Measurements from ENCODE around the gene MAN1A2.
"Not testable (repeated sequence)": the region's sequence is repeated elsewhere in the genome, so short reads cannot be mapped to it uniquely, and the experiment has no call there.

MAN1A2 gene

DNA sequence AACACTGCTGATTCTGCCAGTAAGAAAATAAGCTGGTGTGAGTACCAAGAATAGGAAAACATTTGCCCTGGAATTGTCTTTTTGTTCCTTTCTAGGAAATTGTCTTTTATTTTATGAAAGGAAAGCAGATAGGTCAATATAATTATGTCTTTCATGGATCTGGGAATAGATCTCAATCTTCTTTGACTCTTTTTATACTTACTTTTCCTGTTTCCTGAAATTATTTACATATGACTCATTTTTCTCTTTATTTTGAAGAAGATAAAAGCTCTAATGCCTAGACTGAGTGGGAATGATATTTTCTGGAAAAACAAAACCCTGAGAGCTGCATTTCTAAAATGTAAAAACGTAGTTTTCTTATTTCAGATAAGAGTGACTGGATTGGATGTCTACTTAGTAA is 100.1 kb downstream of the MAN1A2 start:
- no peak for DNase-seq
- Mint-ChIP-seq H3K27ac (no peak overlapping the region), H3K4me1 (ENCODE audit: low read depth) (no peaks in the 10 kb centered on the region)

DNA sequence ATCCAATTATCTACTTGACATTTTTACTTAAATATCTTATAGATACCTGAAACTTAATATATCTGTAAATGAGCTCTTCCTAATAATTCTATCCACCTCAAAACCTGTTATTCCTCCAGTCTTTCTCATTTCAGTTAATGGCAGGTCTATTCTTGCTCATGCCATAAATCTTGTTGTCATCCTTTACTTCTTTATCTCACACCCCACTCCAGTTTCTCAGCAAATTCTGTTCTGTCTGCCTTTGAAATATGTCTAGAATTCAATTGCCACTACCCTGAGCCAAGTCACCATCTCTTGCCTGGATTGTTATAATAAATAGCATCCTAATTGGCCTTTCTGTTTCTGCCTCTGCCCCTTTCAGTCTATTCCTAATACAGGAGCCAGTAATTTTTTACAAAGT is 105.8 kb downstream of the MAN1A2 start:
- no peaks in the 10 kb centered on the region for H3K4me1 Mint-ChIP-seq (ENCODE audit: low read depth)
- no peaks in the 10 kb centered on the region for H3K27me3 Mint-ChIP-seq
- H3K9me3 Mint-ChIP-seq: peaks cover 5% of the 10 kb centered on the region
- H3K27ac Mint-ChIP-seq: no peak overlapping the region
- H3K36me3 Mint-ChIP-seq (ENCODE audit: low read depth): peaks cover 57% of the 10 kb centered on the region
- H3K4me3 Mint-ChIP-seq: no peak overlapping the region
- DNase-seq: no peak

More for the DNA sequence above, 100.1 kb downstream of the MAN1A2 start:
- Mint-ChIP-seq H3K4me3 (no peak overlapping the region), H3K9me3 (no peaks in the 10 kb centered on the region), H3K27me3 (no peaks in the 10 kb centered on the region), H3K36me3 (ENCODE audit: low read depth) (peaks cover 57% of the 10 kb centered on the region)

DNA sequence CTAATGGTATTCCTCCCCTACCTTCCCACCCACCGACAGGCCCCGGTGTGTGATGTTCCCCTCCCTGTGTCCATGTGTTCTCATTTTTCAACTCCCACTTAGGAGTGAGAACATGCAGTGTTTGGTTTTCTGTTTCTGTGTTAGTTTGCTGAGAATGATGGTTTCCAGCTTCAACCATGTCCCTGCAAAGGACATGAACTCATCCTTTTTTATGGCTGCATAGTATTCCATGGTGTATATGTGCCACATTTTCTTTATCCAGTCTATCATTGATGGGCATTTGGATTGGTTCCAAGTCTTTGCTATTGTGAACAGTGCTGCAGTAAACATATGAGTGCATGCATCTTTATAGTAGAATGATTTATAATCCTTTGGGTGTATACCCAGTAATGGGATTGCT is 108.2 kb downstream of the MAN1A2 start:
- H3K4me3 Mint-ChIP-seq; H3K4me1 Mint-ChIP-seq (ENCODE audit: low read depth); H3K27ac Mint-ChIP-seq; H3K9me3 Mint-ChIP-seq; H3K27me3 Mint-ChIP-seq; DNase-seq: not testable (repeated sequence)
- H3K36me3 Mint-ChIP-seq (ENCODE audit: low read depth): peaks cover 52% of the 10 kb centered on the region

DNA sequence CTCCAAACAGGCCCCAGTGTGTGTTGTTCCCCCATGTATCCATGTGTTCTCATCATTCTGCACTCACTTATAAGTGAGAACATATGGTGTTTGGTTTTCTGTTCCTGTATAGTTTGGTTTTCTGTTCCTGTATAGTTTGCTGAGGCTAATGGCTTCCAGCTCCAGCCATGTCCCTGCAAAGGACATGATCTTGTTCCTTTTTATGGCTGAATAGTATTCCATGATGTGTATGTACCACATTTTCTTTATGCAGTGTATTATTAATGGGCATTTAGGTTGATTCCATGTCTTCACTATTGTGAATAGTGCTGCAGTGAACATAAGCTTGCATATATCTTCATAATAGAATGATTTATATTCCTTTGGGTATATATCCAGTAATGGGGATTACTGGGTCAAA is 111.8 kb downstream of the MAN1A2 start:
- Mint-ChIP-seq H3K4me3 (no peak overlapping the region), H3K27me3 (no peaks in the 10 kb centered on the region), H3K9me3 (peaks cover 7% of the 10 kb centered on the region), H3K27ac (no peak overlapping the region), H3K36me3 (ENCODE audit: low read depth) (peaks cover 75% of the 10 kb centered on the region), H3K4me1 (ENCODE audit: low read depth) (no peaks in the 10 kb centered on the region)
- no peak for DNase-seq

DNA sequence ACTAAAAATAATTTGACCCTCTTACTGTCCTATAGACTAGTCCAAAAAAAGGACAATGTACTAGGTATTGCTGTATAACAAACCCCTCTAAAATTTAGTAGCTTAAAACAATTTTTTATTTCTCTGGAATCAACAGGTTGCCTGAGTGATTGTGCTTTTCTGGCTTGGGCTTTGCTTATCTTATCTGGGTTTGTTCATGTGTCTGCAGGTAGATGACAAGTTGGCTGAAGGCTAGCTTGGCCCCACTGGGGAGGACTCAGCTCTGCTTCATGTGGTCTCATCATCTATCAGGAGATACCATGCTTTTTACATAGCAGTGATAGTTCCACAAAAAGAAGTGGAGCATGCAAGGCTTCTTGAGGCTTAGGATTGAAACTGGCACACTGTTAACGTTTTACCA is 114.2 kb downstream of the MAN1A2 start:
- no peaks in the 10 kb centered on the region for H3K27me3 Mint-ChIP-seq
- H3K4me1 Mint-ChIP-seq (ENCODE audit: low read depth): no peaks in the 10 kb centered on the region
- peaks cover 2% of the 10 kb centered on the region for H3K9me3 Mint-ChIP-seq
- H3K27ac Mint-ChIP-seq: no peak overlapping the region
- H3K36me3 Mint-ChIP-seq (ENCODE audit: low read depth): peaks cover 58% of the 10 kb centered on the region
- no peak for DNase-seq
- H3K4me3 Mint-ChIP-seq: no peak overlapping the region

DNA sequence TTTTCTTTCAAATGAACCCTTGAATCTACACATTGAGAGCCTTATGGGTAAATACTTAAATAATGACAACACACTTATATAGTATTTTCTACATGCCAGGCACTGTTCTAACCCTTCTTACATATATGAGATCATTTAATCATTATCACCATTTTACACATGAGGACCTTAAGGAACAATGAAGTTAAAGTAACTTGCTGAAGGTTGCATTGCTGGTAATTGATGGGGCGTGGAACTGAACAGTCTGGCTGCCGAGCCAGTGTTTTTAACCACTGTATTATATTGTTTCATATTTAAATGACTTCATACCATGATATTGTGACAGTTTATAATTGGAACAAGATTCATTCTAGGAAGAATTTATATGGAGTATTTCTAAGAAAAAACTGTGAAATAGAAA is 126.7 kb downstream of the MAN1A2 start:
- Mint-ChIP-seq H3K27ac (no peak overlapping the region), H3K27me3 (no peaks in the 10 kb centered on the region), H3K4me3 (no peak overlapping the region), H3K9me3 (no peaks in the 10 kb centered on the region), H3K4me1 (ENCODE audit: low read depth) (no peaks in the 10 kb centered on the region), H3K36me3 (ENCODE audit: low read depth) (peaks cover 22% of the 10 kb centered on the region)
- DNase-seq: no peak

DNA sequence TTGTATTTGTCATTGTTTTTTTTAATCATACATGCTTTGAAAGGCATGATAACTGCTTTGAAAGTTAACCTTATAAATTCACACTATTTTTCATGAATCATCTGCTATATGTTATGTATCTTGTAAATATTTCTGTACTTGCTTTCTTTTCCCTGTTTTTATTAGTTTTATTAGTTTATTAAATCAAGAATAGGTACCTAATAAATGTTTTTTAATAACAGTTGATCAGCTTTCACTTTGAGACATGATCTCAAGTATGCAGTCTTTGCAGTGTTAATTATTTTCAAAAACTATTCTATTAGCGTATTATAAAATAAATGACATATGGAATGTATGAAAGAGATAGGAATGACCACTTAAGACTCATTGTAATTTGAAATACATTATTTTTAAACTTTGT is 127.8 kb downstream of the MAN1A2 start:
- no peak overlapping the region for H3K4me3 Mint-ChIP-seq
- peaks cover 28% of the 10 kb centered on the region for H3K36me3 Mint-ChIP-seq (ENCODE audit: low read depth)

DNA sequence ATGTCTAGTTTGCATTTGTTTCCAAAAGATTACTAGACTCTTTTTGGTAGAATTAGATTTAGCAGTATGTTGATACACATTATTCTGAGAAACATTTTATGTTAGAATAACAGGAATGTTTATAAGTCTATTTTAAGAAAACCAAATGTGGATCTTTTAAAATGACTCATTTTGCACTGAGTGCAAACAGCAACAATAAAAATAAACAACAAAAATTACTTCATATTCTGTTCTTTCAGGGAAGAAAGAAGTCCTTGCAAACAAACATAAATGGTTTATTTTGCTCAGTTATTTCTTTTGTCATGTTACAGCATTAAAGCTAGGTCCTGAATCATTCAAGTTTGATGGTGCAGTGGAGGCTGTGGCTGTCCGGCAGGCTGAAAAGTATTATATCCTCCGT is 131.8 kb downstream of the MAN1A2 start:
- Mint-ChIP-seq H3K4me3 (no peak overlapping the region), H3K36me3 (ENCODE audit: low read depth) (peaks cover 41% of the 10 kb centered on the region), H3K27me3 (no peaks in the 10 kb centered on the region), H3K27ac (no peak overlapping the region), H3K4me1 (ENCODE audit: low read depth) (no peaks in the 10 kb centered on the region), H3K9me3 (no peaks in the 10 kb centered on the region)
- no peak for DNase-seq

More for the DNA sequence above, 127.8 kb downstream of the MAN1A2 start:
- Mint-ChIP-seq H3K27ac (no peak overlapping the region), H3K27me3 (no peaks in the 10 kb centered on the region), H3K4me1 (ENCODE audit: low read depth) (no peaks in the 10 kb centered on the region), H3K9me3 (no peaks in the 10 kb centered on the region)
- no peak for DNase-seq

DNA sequence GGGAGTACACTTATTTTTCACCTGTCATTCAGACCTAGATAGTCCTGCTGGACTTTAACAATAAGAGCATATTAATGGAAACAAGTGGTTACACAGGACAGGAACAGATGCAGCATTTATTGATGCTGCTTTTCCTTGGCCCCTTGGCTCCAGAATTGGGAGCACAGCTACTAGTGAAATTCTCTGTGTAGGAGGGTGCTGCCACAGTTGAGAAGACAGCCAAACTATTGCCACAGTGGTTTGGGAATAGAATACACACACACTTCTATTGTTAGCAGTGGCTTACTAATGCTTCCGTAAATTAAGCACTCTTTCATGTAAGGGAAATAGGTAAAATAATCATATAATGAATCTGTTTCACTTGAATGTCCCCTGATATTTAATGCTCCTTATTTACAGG is 133.3 kb downstream of the MAN1A2 start:
- Mint-ChIP-seq H3K27me3 (no peaks in the 10 kb centered on the region), H3K4me3 (no peak overlapping the region), H3K27ac (no peak overlapping the region), H3K4me1 (ENCODE audit: low read depth) (no peaks in the 10 kb centered on the region), H3K36me3 (ENCODE audit: low read depth) (peaks cover 55% of the 10 kb centered on the region), H3K9me3 (no peaks in the 10 kb centered on the region)
- DNase-seq: no peak

DNA sequence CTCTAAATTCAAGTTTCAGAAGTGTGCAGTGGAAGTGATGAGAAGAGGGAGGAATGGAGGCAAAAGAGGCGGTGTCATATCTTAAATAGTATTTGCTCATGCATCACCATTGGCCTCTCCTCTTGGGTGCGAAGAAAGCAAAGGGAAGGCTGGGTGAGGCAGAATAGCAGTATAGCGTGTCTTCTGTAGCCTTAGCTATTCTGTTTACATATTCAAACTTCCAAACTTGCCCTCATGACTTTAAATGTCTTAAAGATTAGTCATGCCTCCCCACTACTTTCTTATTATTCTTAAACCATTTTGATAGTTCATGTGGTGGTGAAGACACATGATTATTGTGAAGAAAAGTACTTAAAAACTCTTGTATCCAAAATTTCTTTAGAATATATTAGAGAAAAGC is 134.0 kb downstream of the MAN1A2 start:
- Mint-ChIP-seq H3K27me3 (no peaks in the 10 kb centered on the region), H3K4me1 (ENCODE audit: low read depth) (no peaks in the 10 kb centered on the region), H3K36me3 (ENCODE audit: low read depth) (peaks cover 60% of the 10 kb centered on the region), H3K9me3 (no peaks in the 10 kb centered on the region), H3K27ac (no peak overlapping the region), H3K4me3 (no peak overlapping the region)
- no peak for DNase-seq

DNA sequence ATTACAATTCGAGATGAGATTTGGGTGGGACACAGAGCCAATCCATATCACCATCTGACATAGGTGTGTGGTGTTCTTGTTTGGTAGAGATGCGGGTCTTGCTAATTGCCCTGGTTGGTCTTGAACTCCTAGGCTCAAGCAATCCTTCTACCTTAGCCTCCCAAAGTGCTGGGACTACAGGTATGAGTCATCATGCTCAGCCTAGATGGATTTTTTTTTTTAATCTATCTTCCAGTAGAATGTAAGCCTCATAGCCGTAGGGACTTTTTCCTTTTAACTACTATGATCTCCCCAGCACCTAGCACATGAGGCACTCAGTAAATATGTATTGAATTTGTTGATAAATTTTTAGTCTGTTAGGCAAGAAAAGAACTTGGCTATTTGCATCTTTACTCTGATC is 144.0 kb downstream of the MAN1A2 start:
- H3K27ac Mint-ChIP-seq: no peak overlapping the region
- no peak overlapping the region for H3K4me3 Mint-ChIP-seq
- H3K9me3 Mint-ChIP-seq: no peaks in the 10 kb centered on the region
- H3K27me3 Mint-ChIP-seq: no peaks in the 10 kb centered on the region
- peaks cover 21% of the 10 kb centered on the region for H3K36me3 Mint-ChIP-seq (ENCODE audit: low read depth)
- peaks cover 2% of the 10 kb centered on the region for H3K4me1 Mint-ChIP-seq (ENCODE audit: low read depth)
- no peak for DNase-seq

DNA sequence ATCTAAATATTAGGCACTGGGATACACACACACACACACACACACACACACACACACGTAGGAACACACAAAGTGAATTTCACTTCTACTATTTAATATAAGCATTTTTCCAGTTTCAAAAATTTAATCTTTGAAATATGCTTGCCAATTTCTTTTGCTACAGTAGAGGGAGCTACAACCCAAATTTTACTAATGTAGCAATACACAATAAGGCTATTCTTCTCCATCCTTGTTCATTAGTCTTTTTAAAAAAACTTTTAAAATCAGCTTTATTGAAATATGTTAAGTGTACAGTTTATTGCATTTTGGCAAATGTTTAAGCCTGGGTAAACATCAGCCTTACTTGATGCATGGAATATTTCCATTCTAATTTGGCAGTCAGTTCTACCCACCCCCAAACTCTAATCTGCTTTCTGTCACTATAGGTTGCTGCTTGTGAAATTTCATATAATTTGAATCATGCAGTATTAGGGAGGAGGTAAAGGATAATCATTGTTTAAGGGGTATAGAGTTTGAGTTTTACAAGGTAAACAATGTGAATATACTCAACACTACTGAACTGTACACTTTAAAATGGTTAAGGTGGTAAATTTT is 145.6 kb downstream of the MAN1A2 start:
- Mint-ChIP-seq H3K36me3 (ENCODE audit: low read depth) (peaks cover 22% of the 10 kb centered on the region), H3K4me3 (no peak overlapping the region), H3K9me3 (no peaks in the 10 kb centered on the region), H3K27me3 (no peaks in the 10 kb centered on the region), H3K4me1 (ENCODE audit: low read depth) (peaks cover 2% of the 10 kb centered on the region), H3K27ac (no peak overlapping the region)
- no peak for DNase-seq

DNA sequence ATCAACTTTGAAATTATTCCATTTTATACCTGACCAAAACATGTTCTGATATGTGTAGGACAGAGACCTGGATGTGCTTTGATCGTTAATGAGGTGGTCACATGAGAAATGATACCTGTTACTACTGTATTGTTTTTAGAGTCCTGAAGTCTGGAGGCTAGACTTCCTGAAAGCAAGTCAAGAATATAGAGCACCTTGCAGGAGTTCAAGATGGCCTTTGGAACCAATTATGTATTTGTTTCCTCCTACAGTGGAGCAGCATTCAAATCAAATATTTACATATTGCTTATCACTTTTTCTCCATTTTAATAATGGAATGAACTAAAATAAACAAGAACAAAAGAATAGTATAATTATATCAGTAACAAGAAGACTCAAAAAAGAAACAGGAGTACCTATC is 155.9 kb downstream of the MAN1A2 start:
- DNase-seq: no peak
- H3K4me1 Mint-ChIP-seq (ENCODE audit: low read depth): peaks cover 22% of the 10 kb centered on the region
- H3K9me3 Mint-ChIP-seq: no peaks in the 10 kb centered on the region
- H3K27ac Mint-ChIP-seq: no peak overlapping the region
- H3K4me3 Mint-ChIP-seq: no peak overlapping the region
- H3K36me3 Mint-ChIP-seq (ENCODE audit: low read depth): peaks cover 15% of the 10 kb centered on the region
- no peaks in the 10 kb centered on the region for H3K27me3 Mint-ChIP-seq

DNA sequence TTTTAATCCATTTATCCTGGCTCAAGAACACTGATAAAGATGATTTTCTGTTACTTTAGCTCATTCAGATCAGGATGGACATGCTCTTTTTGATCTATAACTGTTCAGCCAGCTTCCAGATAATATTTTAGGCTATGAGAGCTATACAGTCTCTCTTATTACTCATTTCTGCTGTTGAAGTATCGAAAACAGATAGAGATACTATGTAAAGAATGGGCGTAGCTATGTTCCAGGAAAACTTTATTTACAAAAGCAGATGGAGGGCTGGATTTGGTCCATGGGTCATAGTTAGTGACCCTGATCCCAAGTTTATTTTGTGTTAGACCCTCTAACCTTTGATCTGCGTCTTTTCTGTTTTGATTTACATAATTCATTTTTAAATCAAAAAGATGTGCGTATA is 159.8 kb downstream of the MAN1A2 start:
- H3K4me3 Mint-ChIP-seq: no peak overlapping the region
- H3K36me3 Mint-ChIP-seq (ENCODE audit: low read depth): peaks cover 22% of the 10 kb centered on the region
- H3K27ac Mint-ChIP-seq: no peak overlapping the region

DNA sequence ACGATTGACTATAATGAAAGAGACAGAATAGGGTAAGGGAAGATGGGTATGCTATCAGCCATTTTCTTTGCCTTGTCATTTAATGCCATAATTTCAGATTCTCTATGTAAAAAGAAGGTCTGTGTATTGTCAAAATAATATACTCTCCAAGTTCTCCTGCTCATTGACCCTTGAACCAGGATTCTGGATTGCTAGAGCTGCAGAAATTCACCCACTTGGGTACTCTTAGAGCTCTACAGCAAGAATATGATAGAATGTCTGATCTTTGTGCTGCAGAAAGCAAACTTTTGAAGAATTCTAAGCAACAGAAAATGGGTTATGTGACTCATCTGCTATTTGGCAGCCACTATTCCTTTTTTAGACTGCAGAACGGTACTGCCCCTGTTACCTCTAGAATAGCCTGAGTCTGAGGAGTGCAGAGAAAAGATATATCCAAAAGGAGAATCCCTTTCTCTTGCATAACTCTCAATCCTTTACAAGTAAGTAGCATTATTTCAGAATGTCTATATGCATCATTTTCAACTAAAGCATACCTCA is 160.4 kb downstream of the MAN1A2 start:
- Mint-ChIP-seq H3K36me3 (ENCODE audit: low read depth) (peaks cover 16% of the 10 kb centered on the region), H3K4me1 (ENCODE audit: low read depth) (peaks cover 34% of the 10 kb centered on the region), H3K4me3 (no peak overlapping the region), H3K27ac (no peak overlapping the region), H3K9me3 (no peaks in the 10 kb centered on the region), H3K27me3 (no peaks in the 10 kb centered on the region)
- no peak for DNase-seq

More for the DNA sequence above, 159.8 kb downstream of the MAN1A2 start:
- Mint-ChIP-seq H3K9me3 (no peaks in the 10 kb centered on the region), H3K4me1 (ENCODE audit: low read depth) (peaks cover 28% of the 10 kb centered on the region), H3K27me3 (no peaks in the 10 kb centered on the region)
- DNase-seq: no peak

DNA sequence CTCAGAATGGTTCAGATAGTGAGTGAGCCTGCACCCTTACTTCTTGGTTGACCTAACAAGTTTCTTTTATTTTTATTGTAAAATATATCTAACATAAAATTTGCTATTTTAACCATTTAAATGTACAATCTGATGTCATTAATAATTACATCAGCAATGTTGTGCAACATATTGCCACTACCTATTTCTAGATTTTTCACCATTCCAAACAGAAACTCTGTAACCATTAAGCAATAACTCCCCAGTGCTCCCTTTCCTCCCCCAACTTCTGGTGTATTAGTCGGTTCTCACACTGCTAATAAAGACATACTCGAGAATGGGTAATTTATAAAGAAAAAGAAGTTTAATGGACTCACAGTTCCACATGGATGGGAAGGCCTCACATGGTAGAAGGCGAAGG is 162.4 kb downstream of the MAN1A2 start:
- Mint-ChIP-seq H3K27me3 (no peaks in the 10 kb centered on the region), H3K9me3 (no peaks in the 10 kb centered on the region), H3K4me3 (no peak overlapping the region), H3K36me3 (ENCODE audit: low read depth) (peaks cover 14% of the 10 kb centered on the region), H3K4me1 (ENCODE audit: low read depth) (peaks cover 37% of the 10 kb centered on the region), H3K27ac (no peak overlapping the region)
- DNase-seq: no peak
